Muscle layer of colon (tissue), 2 donors: ENCODE results near the gene HHAT.

ENCODE experiments used
- H3K27ac ChIP-seq: one replicate; pipeline ENCODE4 v1.7.0; 2013; ENCODE audit warnings: low read depth, mild to moderate bottlenecking, low read length, moderate library complexity
- H3K27me3 ChIP-seq, 2 donors: one replicate each; pipeline ENCODE4 v1.7.0; 2013; ENCODE audit warnings: low read length in 2 of 2, mild to moderate bottlenecking in 2 of 2; ENCODE audit not compliant: insufficient read depth in 2 of 2, control insufficient read depth in 1 of 2
- H3K36me3 ChIP-seq: one replicate; pipeline ENCODE4 v1.7.0; 2013; ENCODE audit warnings: mild to moderate bottlenecking, low read length; ENCODE audit not compliant: insufficient read depth
- H3K4me1 ChIP-seq: one replicate; pipeline ENCODE4 v1.7.0; 2013; ENCODE audit warnings: mild to moderate bottlenecking, low read length; ENCODE audit not compliant: insufficient read depth
- H3K4me3 ChIP-seq, 2 donors: one replicate each; pipeline ENCODE4 v1.7.0; 2013; ENCODE audit warnings: low read length in 2 of 2, low read depth in 1 of 2, mild to moderate bottlenecking in 1 of 2, moderate library complexity in 1 of 2
- H3K9ac ChIP-seq: one replicate; pipeline ENCODE4 v1.7.0; 2013; ENCODE audit warnings: low read length
- H3K9me3 ChIP-seq: one replicate; pipeline ENCODE4 v1.7.0; 2013; ENCODE audit warnings: mild to moderate bottlenecking, low read length
- donor health status: abdominal sarcoma.
- donor health status: Adenocarcinoma of cecum.

The HHAT gene

GRCh38 chr1:210500831-210501230 lies 172.1 kb downstream of the HHAT start:
- no peaks in the 10 kb centered on the region for H3K9me3 ChIP-seq

GRCh38 chr1:210504286-210504685 lies 175.6 kb downstream of the HHAT start:
- Histone ChIP-seq H3K4me1 (no peaks in the 10 kb centered on the region), H3K36me3 (no peaks in the 10 kb centered on the region), H3K27ac (no peak overlapping the region), H3K4me3 (no peak overlapping the region), H3K9me3 (no peaks in the 10 kb centered on the region), H3K9ac (no peak overlapping the region), H3K27me3 (no peaks in the 10 kb centered on the region)

More at GRCh38 chr1:210500831-210501230, 172.1 kb downstream of the HHAT start:
- no peak overlapping the region for H3K9ac ChIP-seq
- H3K36me3 ChIP-seq, result no peaks in the 10 kb centered on the region
- no peaks in the 10 kb centered on the region for H3K27me3 ChIP-seq
- H3K4me3 ChIP-seq, result no peak overlapping the region
- no peak overlapping the region for H3K27ac ChIP-seq
- no peaks in the 10 kb centered on the region for H3K4me1 ChIP-seq

DNA sequence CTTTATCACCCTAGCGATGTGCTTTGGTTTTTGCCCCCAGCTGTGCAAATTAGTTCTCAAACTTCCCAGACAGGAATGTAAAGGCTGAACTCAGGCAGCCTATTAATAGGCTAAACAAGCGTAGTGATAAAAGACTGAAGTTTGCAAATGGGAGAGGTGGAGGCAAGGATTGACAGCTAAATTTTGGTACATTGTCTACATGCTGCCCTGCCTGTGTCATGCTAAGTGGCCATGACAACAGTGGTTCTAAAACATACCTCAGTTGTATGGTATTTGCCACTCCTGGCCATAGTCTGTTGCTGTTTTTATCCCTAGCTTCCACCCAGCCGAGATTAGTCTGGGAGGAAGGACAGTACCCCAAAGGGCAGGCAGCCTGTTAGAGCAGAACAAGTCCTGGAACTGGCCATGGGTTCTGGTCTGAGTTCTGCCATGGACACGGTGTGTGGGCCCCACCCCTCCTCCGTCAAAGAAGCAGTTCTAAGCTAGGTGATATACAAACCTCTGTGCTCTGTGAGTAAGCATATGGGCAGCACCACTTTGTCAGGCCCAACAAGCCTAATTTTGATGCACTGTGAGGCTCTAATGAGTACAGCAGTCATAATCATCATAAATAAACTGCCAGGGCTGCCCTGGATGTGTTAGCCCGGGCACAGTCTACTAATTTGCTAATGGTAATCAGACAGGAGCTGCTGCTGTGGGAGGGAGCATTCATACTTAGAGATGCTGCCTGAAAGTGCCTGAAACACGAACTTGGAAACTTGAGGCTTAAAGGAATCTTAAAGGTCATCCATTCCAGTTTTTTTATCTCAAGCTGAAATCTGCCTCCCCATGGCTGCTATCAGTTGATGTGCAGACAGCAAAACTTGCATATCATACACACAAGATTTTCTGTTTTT lies 177.1 kb downstream of the HHAT start:
- no peaks in the 10 kb centered on the region for H3K27me3 ChIP-seq
- no peak overlapping the region for H3K27ac ChIP-seq
- no peak overlapping the region for H3K9ac ChIP-seq
- no peaks in the 10 kb centered on the region for H3K4me1 ChIP-seq
- no peak overlapping the region for H3K4me3 ChIP-seq
- H3K9me3 ChIP-seq, result no peaks in the 10 kb centered on the region
- no peaks in the 10 kb centered on the region for H3K36me3 ChIP-seq

DNA sequence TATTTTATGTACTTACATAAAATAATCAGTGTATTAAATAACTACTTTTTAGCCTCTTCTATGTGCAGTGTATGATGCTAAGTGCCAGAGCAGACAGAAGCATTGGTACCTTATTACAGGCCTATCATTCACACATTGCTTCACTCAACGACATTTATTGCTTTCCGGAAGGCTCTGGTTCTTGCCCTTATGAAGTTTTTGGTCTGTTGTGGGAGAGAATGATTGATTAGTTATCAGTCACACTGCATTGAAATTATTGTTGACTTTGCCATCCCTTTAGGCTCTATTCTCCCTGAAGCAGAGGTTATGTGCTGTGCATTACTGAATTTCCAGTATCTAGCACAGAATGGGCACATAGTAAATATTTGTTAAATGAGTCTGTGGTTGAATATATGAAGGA lies 178.0 kb downstream of the HHAT start:
- no peak overlapping the region for H3K27ac ChIP-seq
- H3K9me3 ChIP-seq, result no peaks in the 10 kb centered on the region
- H3K27me3 ChIP-seq, result no peaks in the 10 kb centered on the region
- no peaks in the 10 kb centered on the region for H3K4me1 ChIP-seq
- H3K36me3 ChIP-seq, result no peaks in the 10 kb centered on the region
- H3K4me3 ChIP-seq, result no peak overlapping the region
- no peak overlapping the region for H3K9ac ChIP-seq

- Histone ChIP-seq H3K9me3 (no peaks in the 10 kb centered on the region), H3K4me3 (no peak overlapping the region), H3K36me3 (no peaks in the 10 kb centered on the region), H3K27ac (no peak overlapping the region), H3K9ac (no peak overlapping the region), H3K27me3 (no peaks in the 10 kb centered on the region), H3K4me1 (no peaks in the 10 kb centered on the region)
These were observed 187.5 kb downstream of the HHAT start for GRCh38 chr1:210516092-210516656.

DNA sequence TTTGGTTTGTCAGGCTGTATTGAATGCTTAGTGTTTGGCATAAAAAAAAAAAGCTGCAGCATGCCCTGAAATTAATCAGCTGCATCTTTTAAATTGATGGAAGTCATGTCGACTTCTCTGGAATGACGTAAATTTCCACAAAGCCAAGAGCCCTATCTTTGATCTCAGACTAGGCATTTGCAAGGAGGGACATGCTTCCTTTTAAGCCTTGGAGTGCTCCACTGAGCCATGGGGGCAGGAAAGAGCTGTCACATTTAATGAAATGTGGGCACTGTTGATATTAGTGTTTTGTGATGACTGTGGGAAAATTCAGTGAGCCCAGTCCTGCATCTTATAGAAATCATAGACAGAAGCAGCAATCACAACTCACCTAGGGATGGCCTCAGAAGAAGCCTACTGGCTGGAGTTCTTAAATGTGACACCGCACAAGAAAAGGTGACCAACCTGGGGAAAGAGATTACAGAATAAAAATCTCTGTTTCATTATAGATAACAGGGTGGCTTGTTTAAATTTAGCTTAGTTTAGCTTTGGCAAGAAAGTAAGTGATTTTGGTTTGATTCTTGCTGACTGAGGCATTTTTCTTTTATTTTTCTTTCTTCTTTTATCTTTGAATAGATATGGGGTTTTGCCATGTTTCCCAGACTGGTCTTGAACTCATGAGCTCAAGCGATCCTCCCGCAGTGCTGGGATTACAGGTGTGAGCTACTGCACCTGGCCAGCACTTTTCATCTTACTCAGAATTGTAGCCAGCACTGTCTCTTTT lies 188.2 kb downstream of the HHAT start:
- no peak overlapping the region for H3K4me3 ChIP-seq
- H3K36me3 ChIP-seq, result no peaks in the 10 kb centered on the region
- H3K9me3 ChIP-seq, result no peaks in the 10 kb centered on the region
- no peaks in the 10 kb centered on the region for H3K4me1 ChIP-seq
- H3K9ac ChIP-seq, result no peak overlapping the region
- no peak overlapping the region for H3K27ac ChIP-seq
- H3K27me3 ChIP-seq, result no peaks in the 10 kb centered on the region

DNA sequence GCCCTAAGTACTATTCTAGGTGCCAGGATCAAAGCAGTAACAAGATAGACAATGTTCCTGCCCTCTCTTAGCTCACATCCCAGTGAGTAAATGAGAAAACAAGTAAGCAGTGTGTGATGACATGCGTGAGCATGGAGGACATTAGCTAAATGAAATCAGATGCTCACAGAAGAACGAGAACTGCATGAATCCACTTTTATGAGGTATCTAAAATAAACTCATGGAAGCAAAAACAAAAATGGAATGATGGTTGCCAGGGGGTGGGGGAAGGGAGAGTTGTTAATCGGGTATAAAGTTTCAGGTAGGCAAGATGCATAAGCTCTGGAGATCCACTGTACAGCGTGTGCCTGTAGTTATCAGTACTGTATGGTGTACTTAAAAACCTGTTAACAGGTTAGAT lies 195.1 kb downstream of the HHAT start:
- no peaks in the 10 kb centered on the region for H3K9me3 ChIP-seq
- H3K27me3 ChIP-seq, result no peaks in the 10 kb centered on the region
- H3K36me3 ChIP-seq, result no peaks in the 10 kb centered on the region
- H3K9ac ChIP-seq, result no peak overlapping the region
- no peaks in the 10 kb centered on the region for H3K4me1 ChIP-seq
- no peak overlapping the region for H3K27ac ChIP-seq
- H3K4me3 ChIP-seq, result no peak overlapping the region

- Histone ChIP-seq H3K36me3 (no peaks in the 10 kb centered on the region), H3K27ac (no peak overlapping the region)
These were observed 197.2 kb downstream of the HHAT start for GRCh38 chr1:210525716-210526454.

DNA sequence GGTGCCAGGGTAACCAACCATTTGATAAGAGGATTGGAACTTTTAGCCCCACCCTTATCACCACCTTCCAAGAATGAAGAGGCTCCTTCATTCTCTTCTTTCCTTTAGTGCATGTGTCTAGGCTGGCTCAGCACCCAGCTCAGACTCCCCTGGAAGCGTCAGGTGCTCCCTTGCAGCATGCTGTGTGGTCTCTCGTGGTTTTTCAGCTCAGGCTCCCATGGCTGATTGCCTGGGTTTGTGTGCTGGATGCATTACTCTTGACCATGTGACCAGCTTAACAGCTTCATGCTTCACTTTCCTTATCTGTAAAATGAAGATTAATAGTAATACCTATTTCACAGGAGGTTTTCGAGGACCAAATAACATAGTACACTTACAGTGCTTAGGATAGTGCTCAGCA lies 198.4 kb downstream of the HHAT start:
- no peaks in the 10 kb centered on the region for H3K9me3 ChIP-seq
- H3K27ac ChIP-seq, result no peak overlapping the region
- H3K36me3 ChIP-seq, result no peaks in the 10 kb centered on the region

More at GRCh38 chr1:210525716-210526454, 197.2 kb downstream of the HHAT start:
- Histone ChIP-seq H3K27me3 (no peaks in the 10 kb centered on the region), H3K4me1 (no peaks in the 10 kb centered on the region), H3K9me3 (no peaks in the 10 kb centered on the region), H3K4me3 (no peak overlapping the region), H3K9ac (no peak overlapping the region)

DNA sequence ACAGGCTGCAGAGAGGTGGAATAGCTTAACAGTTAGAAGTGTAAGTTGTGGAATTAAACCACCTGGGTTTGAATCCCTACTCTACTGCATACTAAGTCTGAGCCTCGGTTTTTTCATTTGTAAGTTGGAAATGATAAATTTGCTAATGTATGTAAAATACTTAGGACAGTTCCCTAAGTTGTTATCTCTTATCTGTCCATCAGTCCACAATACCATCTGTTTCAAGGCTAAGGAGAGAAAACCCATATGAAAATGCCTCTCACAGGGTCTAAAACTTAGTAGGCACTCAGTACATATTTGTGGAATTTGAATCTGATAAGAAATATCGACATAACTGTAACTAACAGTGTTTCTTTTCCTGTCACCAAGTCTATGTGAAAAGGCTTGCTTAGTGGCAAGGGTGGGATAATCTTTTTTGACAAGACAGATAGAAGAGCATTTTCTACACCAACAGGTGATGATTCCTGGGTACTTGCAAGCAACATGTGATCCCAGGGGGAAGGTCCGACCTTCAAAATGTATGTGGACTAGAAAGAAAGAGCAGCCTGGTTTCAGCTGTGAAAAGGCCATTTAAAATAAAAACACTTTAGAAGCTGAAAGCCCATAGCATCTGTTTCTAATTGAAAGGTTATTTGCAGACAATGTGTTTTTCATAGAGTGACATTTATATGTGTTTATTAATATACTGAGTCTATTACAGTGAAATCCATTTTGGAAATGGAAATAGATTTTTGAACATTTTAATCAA lies 202.9 kb downstream of the HHAT start:
- H3K27ac ChIP-seq, result no peak overlapping the region
- no peak overlapping the region for H3K4me3 ChIP-seq
- H3K27me3 ChIP-seq, result no peaks in the 10 kb centered on the region
- no peaks in the 10 kb centered on the region for H3K9me3 ChIP-seq
- no peak overlapping the region for H3K9ac ChIP-seq
- no peaks in the 10 kb centered on the region for H3K4me1 ChIP-seq
- H3K36me3 ChIP-seq, result no peaks in the 10 kb centered on the region

More for the DNA sequence above, 198.4 kb downstream of the HHAT start:
- H3K4me1 ChIP-seq, result no peaks in the 10 kb centered on the region
- H3K27me3 ChIP-seq, result no peaks in the 10 kb centered on the region
- H3K4me3 ChIP-seq, result no peak overlapping the region
- no peak overlapping the region for H3K9ac ChIP-seq
